ENCODE measurements around the gene MAP3K1.
"Not testable (repeated sequence)": the region's sequence is repeated elsewhere in the genome, so short reads cannot be mapped to it uniquely, and the experiment has no call there.

The MAP3K1 gene

GRCh38 chr5:56816546-56817081, 1.3 kb downstream of the MAP3K1 start:
- DNase-seq (ENCODE audit: low read depth in 2 of 2) = no peak

GRCh38 chr5:56817263-56818014, 2.1 kb downstream of the MAP3K1 start:
- DNase-seq (ENCODE audit: low read depth in 2 of 2) = no peak

GRCh38 chr5:56818450-56819037, 3.2 kb downstream of the MAP3K1 start:
- DNase-seq (ENCODE audit: low read depth in 2 of 2) = no peak

- no peak for DNase-seq (ENCODE audit: low read depth in 2 of 2)
These were observed 3.9 kb downstream of the MAP3K1 start for GRCh38 chr5:56819060-56819881.

GRCh38 chr5:56821868-56822267, 6.5 kb downstream of the MAP3K1 start:
- DNase-seq (ENCODE audit: low read depth in 2 of 2) = not testable (repeated sequence)

- DNase-seq (ENCODE audit: low read depth in 2 of 2) = no peak
These were observed 7.6 kb downstream of the MAP3K1 start for GRCh38 chr5:56822981-56823380.

GRCh38 chr5:56824019-56824418, 8.7 kb downstream of the MAP3K1 start:
- no peak for DNase-seq (ENCODE audit: low read depth in 2 of 2)

- no peak for DNase-seq (ENCODE audit: low read depth in 2 of 2)
These were observed 10.0 kb downstream of the MAP3K1 start for GRCh38 chr5:56825222-56825824.

- no peak for DNase-seq (ENCODE audit: low read depth in 2 of 2)
These were observed 11.7 kb downstream of the MAP3K1 start for GRCh38 chr5:56827049-56827448.

- DNase-seq (ENCODE audit: low read depth in 2 of 2) = no peak
These were observed 12.6 kb downstream of the MAP3K1 start for GRCh38 chr5:56827924-56828323.

GRCh38 chr5:56829137-56829908, 14.0 kb downstream of the MAP3K1 start:
- no peak for DNase-seq (ENCODE audit: low read depth in 2 of 2)

- no peak for DNase-seq (ENCODE audit: low read depth in 2 of 2)
These were observed 16.4 kb downstream of the MAP3K1 start for GRCh38 chr5:56831773-56832172.

GRCh38 chr5:56833325-56833724, 18.0 kb downstream of the MAP3K1 start:
- DNase-seq (ENCODE audit: low read depth in 2 of 2) = no peak

GRCh38 chr5:56837381-56837780, 22.0 kb downstream of the MAP3K1 start:
- DNase-seq (ENCODE audit: low read depth in 2 of 2) = no peak

- no peak for DNase-seq (ENCODE audit: low read depth in 2 of 2)
These were observed 22.6 kb downstream of the MAP3K1 start for GRCh38 chr5:56837956-56838355.

- DNase-seq (ENCODE audit: low read depth in 2 of 2) = peak; percentile 70 to 72
These were observed 23.2 kb downstream of the MAP3K1 start for GRCh38 chr5:56838409-56839039.

- DNase-seq (ENCODE audit: low read depth in 2 of 2) = no peak
These were observed 23.7 kb downstream of the MAP3K1 start for GRCh38 chr5:56839062-56839461.

GRCh38 chr5:56840597-56840996, 25.2 kb downstream of the MAP3K1 start:
- DNase-seq (ENCODE audit: low read depth in 2 of 2) = no peak

- no peak for DNase-seq (ENCODE audit: low read depth in 2 of 2)
These were observed 29.9 kb downstream of the MAP3K1 start for GRCh38 chr5:56845277-56845676.

GRCh38 chr5:56845904-56846480, 30.6 kb downstream of the MAP3K1 start:
- no peak for DNase-seq (ENCODE audit: low read depth in 2 of 2)

Data from fibroblast of skin of left quadriceps (primary cell).